Globus pallidus (tissue), 1 donor: ENCODE measurements around the gene ARHGAP27.
"Not testable (repeated sequence)": the region's sequence is repeated elsewhere in the genome, so short reads cannot be mapped to it uniquely, and the experiment has no call there.

ENCODE experiments used
- DNase-seq: peaks from one replicate; pipeline ENCODE4 v3.0.0-alpha.2; 2015; ENCODE audit warnings: low spot score

Gene ARHGAP27

DNA sequence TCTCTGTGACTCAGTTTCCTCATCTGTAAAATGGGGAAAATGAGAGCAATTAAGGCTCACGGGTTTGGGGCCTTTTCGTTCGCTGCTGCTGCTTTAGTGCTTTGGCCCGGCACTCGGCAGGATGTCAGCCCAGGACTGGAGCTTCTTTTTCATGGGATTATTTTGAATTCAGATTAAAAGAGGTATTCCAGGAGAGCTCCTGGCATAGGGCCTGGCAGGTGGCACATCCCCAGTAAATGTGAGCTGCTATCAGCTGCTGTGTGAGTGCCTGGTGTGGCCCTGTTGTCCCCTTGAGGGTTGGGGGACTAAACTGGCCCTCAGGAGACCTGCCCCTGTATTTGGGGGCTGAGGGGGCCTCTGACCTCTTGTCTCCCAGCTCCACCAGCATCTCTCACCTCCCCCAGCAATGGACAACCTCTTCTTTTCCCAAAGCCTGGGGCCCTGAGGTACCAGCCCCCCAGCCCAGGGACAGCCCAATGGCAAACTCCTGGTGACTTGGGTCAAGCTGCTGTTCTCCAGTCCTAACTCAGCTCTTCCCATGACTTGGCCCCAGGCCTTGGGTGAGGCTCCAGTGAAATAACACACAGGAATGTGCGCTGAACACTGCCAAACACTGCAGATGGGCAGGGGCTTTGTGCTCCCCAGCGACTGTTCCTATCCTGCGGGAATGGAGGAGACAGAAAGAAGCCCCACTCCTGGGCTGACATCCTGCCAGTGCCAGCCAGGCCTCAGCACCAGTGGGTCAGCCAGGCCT, 14.4 kb upstream of the ARHGAP27 start:
- DNase-seq = not testable (repeated sequence)

DNA sequence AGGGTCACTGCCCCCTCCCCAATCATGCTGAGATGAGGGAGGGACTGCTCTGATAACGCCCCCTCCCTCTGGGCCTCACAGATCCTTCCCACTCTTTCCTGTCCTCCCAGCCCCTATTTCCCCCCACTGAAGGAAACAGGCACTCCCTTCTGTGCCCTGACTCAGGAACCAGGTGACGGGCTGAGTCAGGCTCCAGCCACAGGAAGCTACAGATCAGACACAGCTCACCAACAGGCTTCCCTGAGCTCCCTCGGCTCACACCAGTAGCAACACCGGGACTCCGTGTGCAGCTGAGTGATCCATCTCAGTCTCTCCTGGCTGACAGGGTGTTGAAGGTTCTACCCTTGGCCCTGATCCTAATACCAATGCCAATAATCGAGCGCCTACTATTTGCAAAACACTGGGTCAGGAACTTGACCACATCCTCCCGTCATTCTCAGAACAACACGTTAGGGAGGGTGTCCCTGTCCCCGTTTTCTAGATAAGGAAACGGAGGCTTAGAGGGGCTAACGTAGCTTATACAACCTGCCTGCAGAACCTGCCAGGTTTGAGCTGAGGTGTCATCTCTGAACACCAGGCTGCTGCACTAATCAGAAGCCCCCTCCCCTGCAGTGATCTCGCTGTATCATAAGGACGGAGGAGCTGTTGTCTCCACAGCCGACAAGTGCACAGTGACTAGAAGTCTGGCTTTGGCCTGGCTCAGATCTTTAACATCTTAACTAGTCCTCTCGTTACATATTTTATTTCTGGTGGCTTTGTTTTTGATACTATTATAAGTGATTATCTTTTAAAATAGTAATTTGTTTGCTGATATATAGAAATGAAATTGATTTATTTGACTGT, 13.5 kb upstream of the ARHGAP27 start:
- not testable (repeated sequence) for DNase-seq

DNA sequence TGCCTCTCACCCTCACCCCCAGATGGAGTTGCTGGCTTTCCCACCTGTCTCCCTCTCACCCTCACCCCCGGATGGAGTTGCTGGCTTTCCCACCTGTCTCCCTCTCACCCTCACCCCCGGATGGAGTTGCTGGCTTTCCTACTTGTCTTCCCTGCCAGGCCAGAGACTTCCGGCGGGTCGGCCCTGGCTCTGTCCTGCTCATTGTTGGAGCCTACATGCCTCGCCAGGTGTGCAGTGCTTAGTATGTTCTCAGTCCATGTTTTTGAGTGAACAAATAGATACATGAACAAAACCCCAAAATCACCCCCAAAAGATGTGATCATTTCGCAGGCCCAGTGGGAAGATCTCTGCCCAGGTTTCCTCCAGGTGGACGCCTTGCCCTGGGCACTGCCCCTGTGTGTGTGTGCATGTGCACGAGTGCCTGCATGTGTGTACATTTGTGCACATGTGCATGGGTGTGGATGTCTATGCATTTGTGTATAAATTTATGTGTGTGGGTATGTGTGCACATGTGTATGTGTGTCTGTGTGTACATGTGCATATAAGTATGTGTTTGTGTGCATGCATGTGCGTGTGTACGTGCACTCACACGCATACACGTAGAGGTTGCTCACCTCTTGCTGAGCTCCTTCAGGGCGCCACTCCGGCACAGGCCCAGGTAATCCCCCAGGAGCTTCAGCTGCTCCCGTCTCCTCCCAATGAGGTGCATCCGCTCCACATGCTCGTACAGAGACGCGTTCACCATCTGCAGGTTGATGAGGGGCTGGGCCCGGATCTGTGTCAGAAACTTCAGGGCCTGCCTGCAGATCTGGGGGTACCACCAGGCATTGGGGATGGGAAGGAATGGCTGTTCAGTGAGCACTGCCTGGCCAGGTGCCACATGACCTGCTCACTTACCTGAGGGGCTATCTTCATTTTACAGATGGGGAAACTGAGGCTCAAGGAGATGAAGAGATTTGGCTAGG, 12.5 kb upstream of the ARHGAP27 start:
- DNase-seq = not testable (repeated sequence)

- not testable (repeated sequence) for DNase-seq
These were observed 11.6 kb upstream of the ARHGAP27 start for GRCh38 chr17:45444301-45444700.

GRCh38 chr17:45443371-45444260, 10.9 kb upstream of the ARHGAP27 start:
- DNase-seq = not testable (repeated sequence)

DNA sequence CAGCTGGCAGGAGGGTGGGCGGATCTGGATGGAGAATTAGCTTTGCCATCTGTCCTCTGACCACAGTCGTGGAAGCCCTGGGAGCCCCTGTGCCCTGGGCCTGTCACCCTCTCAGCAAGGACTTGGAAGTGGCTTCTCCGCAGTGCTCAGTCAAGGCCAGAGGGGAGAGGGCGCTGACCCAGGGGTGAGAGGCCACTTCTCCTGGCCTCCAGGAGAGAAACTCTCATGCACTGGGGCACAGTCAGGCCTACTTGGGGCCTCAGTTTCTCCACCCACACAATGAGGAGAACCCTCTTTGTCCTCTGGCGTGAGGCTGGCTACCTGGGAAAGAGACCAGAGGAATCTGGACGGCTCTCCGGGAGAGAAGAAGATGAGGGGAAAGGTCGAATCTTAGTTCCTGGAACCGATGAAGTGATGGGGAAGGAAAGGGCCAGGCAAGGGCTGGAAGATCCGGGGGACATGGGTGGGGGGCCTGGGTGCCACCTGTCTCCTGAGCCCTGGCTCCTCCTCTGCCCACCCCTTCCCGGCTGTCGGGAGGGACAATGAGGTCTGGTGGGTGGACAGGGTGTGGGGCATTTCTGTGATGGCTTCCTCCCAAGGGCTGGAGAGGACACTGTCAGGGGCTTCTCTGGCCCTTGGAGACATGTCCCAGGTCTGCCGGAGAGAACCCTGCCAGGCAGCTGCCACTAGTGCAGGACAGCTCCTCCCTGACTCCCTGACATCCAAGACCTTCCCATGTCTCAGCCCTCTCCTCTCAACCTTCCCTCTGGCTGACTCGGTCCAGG, 9.0 kb upstream of the ARHGAP27 start:
- DNase-seq = no peak

DNA sequence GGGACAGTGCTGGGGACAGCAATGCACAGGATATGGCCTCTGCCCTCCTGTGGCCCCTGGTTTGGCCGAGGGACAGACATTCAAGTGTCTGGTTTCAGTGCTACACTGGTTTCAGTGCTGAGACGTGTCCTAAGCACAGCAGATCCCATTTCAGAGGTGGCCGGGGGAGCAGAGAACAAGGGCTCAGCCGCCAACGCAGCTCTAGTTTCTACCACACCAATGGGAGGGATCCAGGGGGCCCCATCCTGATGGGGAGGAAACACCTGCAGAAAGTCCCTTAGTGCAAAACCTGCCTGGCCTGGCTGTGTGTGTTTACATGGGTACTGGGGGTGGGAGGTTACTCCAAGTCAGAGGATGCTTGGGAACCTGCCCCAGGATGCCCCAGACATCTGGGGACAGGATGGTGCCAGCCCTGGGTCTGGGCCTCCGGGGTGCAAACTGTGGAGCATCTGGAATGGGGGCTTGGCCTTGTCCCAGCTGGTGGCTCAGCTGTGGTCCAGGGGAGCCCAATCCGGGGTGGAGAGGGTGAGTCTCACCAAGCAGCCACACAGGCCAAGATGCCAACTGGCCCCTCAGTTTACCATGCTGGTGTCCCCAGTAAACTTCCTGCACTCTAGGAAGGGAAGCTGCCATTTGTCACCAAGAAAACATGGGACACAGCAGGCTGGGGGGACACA, 8.3 kb upstream of the ARHGAP27 start:
- not testable (repeated sequence) for DNase-seq

DNA sequence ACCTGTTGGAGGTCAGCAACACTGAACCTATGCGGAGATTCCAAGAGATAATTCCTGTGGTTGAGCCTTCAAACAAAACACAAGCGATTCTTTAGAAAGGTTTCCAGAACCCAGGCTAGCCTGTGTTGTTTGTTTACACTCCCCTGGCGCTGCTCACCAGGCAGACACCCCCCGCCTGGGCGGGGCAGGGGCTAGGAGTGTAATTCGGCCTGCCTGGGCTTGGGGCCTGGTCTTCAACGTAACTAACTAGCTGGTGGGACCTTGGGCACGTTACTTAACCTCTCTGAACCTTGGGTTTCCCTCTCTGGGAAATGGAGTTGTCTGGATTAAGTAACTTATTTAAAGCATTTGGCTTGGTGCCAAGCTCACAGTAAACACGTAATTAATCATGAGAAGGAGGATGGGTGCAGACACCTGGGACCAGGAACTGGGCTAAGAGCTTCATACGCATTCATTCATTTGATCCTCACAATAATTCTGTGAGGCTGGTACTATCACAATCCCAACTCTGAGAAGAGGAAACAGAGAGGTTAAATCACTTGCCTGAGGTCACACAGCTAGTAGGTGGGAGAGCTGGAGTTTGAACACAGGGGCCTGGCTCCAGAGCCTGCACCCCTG, 7.6 kb upstream of the ARHGAP27 start:
- no peak for DNase-seq

DNA sequence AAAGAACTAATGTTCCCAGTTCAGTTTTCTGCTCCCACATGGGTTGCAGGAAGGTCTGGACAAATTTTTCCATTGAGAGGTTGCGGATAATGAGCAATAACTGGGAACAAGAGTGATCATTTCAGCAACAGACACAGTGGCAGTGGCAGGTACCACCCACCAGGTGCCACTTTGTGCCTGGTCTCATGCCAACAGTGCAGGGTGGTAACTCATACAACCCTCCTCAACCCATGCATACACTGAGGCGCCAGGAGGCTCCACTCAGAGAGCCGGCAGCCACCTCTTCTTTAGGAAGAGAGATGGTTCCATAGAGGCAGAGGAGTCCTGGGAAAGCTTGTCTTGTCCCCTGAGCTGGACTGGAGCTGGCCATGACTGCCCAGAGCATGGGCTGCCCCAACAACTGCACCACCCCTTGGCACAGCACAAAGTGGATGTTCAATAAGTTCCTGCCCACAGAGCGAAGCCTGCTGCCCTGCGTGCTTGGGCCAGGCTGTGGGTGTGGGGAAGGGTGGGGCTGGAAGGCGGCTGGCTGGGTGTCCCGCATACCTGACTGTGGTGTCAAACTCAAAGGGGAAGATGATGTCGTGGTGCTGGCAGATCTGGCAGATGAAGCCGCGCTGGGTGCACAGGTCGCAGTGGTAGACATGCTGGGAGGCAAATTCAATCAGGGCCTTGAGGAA, 6.4 kb upstream of the ARHGAP27 start:
- DNase-seq = no peak

GRCh38 chr17:45437465-45438283, 5.0 kb upstream of the ARHGAP27 start:
- no peak for DNase-seq

GRCh38 chr17:45436625-45437464, 4.2 kb upstream of the ARHGAP27 start:
- no peak for DNase-seq

- DNase-seq = no peak
These were observed 3.5 kb upstream of the ARHGAP27 start for GRCh38 chr17:45436161-45436560.

- DNase-seq = no peak
These were observed 2.8 kb upstream of the ARHGAP27 start for GRCh38 chr17:45435481-45435880.

DNA sequence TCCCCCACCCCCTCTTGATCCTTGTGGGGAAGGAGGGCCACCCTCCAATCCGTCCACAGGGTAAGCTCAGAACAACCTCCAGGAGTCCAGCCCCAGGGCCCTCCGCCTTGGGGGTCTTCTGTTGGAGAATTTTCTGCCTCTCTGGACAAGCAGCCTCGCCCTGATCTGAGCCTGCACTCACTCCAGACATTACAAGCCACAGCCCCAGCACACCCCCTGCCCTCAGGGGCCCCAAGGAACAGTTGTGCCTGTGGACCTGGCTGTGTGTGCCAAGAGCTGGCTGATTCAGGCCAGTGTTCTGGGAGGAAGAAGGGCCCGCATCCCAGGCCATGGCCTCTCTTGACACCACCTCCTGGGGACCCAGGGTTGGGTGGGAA, 477 bp upstream of the ARHGAP27 start:
- DNase-seq = no peak

GRCh38 chr17:45431531-45432404, 902 bp downstream of the ARHGAP27 start:
- DNase-seq = no peak
